G401 (cell line): ENCODE data around the gene FRMD8. TPM values are rescaled to one million over a fixed set of nuclear protein-coding genes. Genes with fewer than 3 reads are reported as not detected.
"Not testable (repeated sequence)": the region's sequence is repeated elsewhere in the genome, so short reads cannot be mapped to it uniquely, and the experiment has no call there.

Experiments used
- DNase-seq: peaks from one replicate; pipeline ENCODE4 v3.0.0-alpha.2; 2015; ENCODE audit warnings: low spot score
- in situ Hi-C: cut with HindIII; loops from 2 replicates; pipeline ENCODE4 v1.10.0; 2016; ENCODE audit warnings: low sequenced_read_pairs, mixed read lengths
- total RNA-seq: library from RNA; depleted of rRNA; stranded (reverse); fragments of >200 nt; shearing (Covaris generic); gene quantifications from 2 replicates; pipeline ENCODE4 v1.2.3, GENCODE V29; 2014

The FRMD8 gene
- total RNA-seq, 1 experiment from 2014 or later: 31.1 TPM

GRCh38 chr11:65440831-65441499 is 54.5 kb downstream of the FRMD8 start:
- peak; percentile 4 for DNase-seq
- in situ Hi-C loops: no loop called here

GRCh38 chr11:65442842-65443331 is 56.5 kb downstream of the FRMD8 start:
- in situ Hi-C loops: no loop called here
- DNase-seq: peak; percentile 10

GRCh38 chr11:65444314-65445051 is 58.0 kb downstream of the FRMD8 start:
- in situ Hi-C loops: no loop called here

GRCh38 chr11:65445101-65445603 is 58.7 kb downstream of the FRMD8 start:
- DNase-seq: peak; percentile 6
- in situ Hi-C loops: no loop called here

More at GRCh38 chr11:65444314-65445051, 58.0 kb downstream of the FRMD8 start:
- DNase-seq: peak; percentile 18

- peak; percentile 10 for DNase-seq
- in situ Hi-C loops: no loop called here
Measured at GRCh38 chr11:65445604-65446445, 59.4 kb downstream of the FRMD8 start.

GRCh38 chr11:65446446-65447277 is 60.2 kb downstream of the FRMD8 start:
- DNase-seq: peak; percentile 20
- in situ Hi-C loops: no loop called here

GRCh38 chr11:65448074-65448417 is 61.6 kb downstream of the FRMD8 start:
- peak; percentile 9 for DNase-seq
- in situ Hi-C loops: no loop called here

- DNase-seq: peak; percentile 37
- in situ Hi-C loops: no loop called here
Measured at GRCh38 chr11:65448418-65449105, 62.1 kb downstream of the FRMD8 start.

GRCh38 chr11:65451301-65451700 is 64.9 kb downstream of the FRMD8 start:
- in situ Hi-C loops: not testable (repeated sequence)

GRCh38 chr11:65452259-65452658 is 65.8 kb downstream of the FRMD8 start:
- in situ Hi-C loops, DNase-seq: not testable (repeated sequence)

More at GRCh38 chr11:65451301-65451700, 64.9 kb downstream of the FRMD8 start:
- DNase-seq: not testable (repeated sequence)

- no peak for DNase-seq
- in situ Hi-C loops: no loop called here
Measured at GRCh38 chr11:65452806-65453490, 66.5 kb downstream of the FRMD8 start.

GRCh38 chr11:65454311-65454695 is 67.9 kb downstream of the FRMD8 start:
- in situ Hi-C loops: no loop called here

GRCh38 chr11:65454696-65455456 is 68.4 kb downstream of the FRMD8 start:
- peak; percentile 94 for DNase-seq
- in situ Hi-C loops: no loop called here

More at GRCh38 chr11:65454311-65454695, 67.9 kb downstream of the FRMD8 start:
- DNase-seq: no peak

- DNase-seq: no peak
- in situ Hi-C loops: no loop called here
Measured at GRCh38 chr11:65456418-65456817, 70.0 kb downstream of the FRMD8 start.

GRCh38 chr11:65459552-65459951 is 73.1 kb downstream of the FRMD8 start:
- DNase-seq: no peak
- in situ Hi-C loops: no loop called here
